ENCODE data around the gene CASP5. TPM values are rescaled to one million over a fixed set of nuclear protein-coding genes. Genes with fewer than 3 reads are reported as not detected.
"Not testable (repeated sequence)": the region's sequence is repeated elsewhere in the genome, so short reads cannot be mapped to it uniquely, and the experiment has no call there.

The CASP5 gene
- not detected for polyA plus RNA-seq (2012; ENCODE audit: insufficient read depth, insufficient read length)

- no peak within 1 kb of the TSS for H3K4me3 ChIP-seq (ENCODE audit: low read length)
- no peak for DNase-seq (ENCODE audit: low read depth, low spot score)
Observed at GRCh38 chr11:105023003-105023402, at the start of gene CASP5. CASP5 (minus strand) TSS chr11:105023168; CDS start chr11:105023136, 32 bp downstream.

- not testable (repeated sequence) for H3K4me3 ChIP-seq (ENCODE audit: low read length); DNase-seq (ENCODE audit: low read depth, low spot score)
Observed at GRCh38 chr11:105072080-105072479, 49.1 kb upstream of the CASP5 start.

GRCh38 chr11:105071089-105071732, 48.2 kb upstream of the CASP5 start:
- no peak overlapping the region for H3K4me3 ChIP-seq (ENCODE audit: low read length)
- DNase-seq (ENCODE audit: low read depth, low spot score), result no peak

GRCh38 chr11:105070306-105070705, 47.3 kb upstream of the CASP5 start:
- DNase-seq (ENCODE audit: low read depth, low spot score), result no peak
- H3K4me3 ChIP-seq (ENCODE audit: low read length), result no peak overlapping the region

- not testable (repeated sequence) for DNase-seq (ENCODE audit: low read depth, low spot score); H3K4me3 ChIP-seq (ENCODE audit: low read length)
Observed at GRCh38 chr11:105069749-105070148, 46.8 kb upstream of the CASP5 start.

- not testable (repeated sequence) for H3K4me3 ChIP-seq (ENCODE audit: low read length)
Observed at GRCh38 chr11:105063245-105063941, 40.4 kb upstream of the CASP5 start.

GRCh38 chr11:105057432-105057831, 34.5 kb upstream of the CASP5 start:
- no peak for DNase-seq (ENCODE audit: low read depth, low spot score)
- no peak overlapping the region for H3K4me3 ChIP-seq (ENCODE audit: low read length)

More at GRCh38 chr11:105063245-105063941, 40.4 kb upstream of the CASP5 start:
- not testable (repeated sequence) for DNase-seq (ENCODE audit: low read depth, low spot score)

- no peak for DNase-seq (ENCODE audit: low read depth, low spot score)
- H3K4me3 ChIP-seq (ENCODE audit: low read length), result no peak overlapping the region
Observed at GRCh38 chr11:105056446-105056845, 33.5 kb upstream of the CASP5 start.

- H3K4me3 ChIP-seq (ENCODE audit: low read length), result no peak overlapping the region
Observed at GRCh38 chr11:105054723-105055493, 31.9 kb upstream of the CASP5 start.

GRCh38 chr11:105052487-105052886, 29.5 kb upstream of the CASP5 start:
- no peak for DNase-seq (ENCODE audit: low read depth, low spot score)
- H3K4me3 ChIP-seq (ENCODE audit: low read length), result no peak overlapping the region

More at GRCh38 chr11:105054723-105055493, 31.9 kb upstream of the CASP5 start:
- DNase-seq (ENCODE audit: low read depth, low spot score), result no peak

- no peak for DNase-seq (ENCODE audit: low read depth, low spot score)
Observed at GRCh38 chr11:105051559-105051958, 28.6 kb upstream of the CASP5 start.

GRCh38 chr11:105049481-105049880, 26.5 kb upstream of the CASP5 start:
- no peak for DNase-seq (ENCODE audit: low read depth, low spot score)
- H3K4me3 ChIP-seq (ENCODE audit: low read length), result no peak overlapping the region

More at GRCh38 chr11:105051559-105051958, 28.6 kb upstream of the CASP5 start:
- H3K4me3 ChIP-seq (ENCODE audit: low read length), result no peak overlapping the region

GRCh38 chr11:105046898-105047579, 24.1 kb upstream of the CASP5 start:
- no peak overlapping the region for H3K4me3 ChIP-seq (ENCODE audit: low read length)
- DNase-seq (ENCODE audit: low read depth, low spot score), result no peak

GRCh38 chr11:105045676-105046296, 22.8 kb upstream of the CASP5 start:
- DNase-seq (ENCODE audit: low read depth, low spot score), result no peak
- H3K4me3 ChIP-seq (ENCODE audit: low read length), result no peak overlapping the region

GRCh38 chr11:105044557-105045524, 21.9 kb upstream of the CASP5 start, which contains the start of gene CARD16:
CARD16 (minus strand) TSS chr11:105045335; CDS start chr11:105045297, 38 bp downstream.
- H3K4me3 ChIP-seq (ENCODE audit: low read length); DNase-seq (ENCODE audit: low read depth, low spot score): not testable (repeated sequence)

- no peak for DNase-seq (ENCODE audit: low read depth, low spot score)
- no peak overlapping the region for H3K4me3 ChIP-seq (ENCODE audit: low read length)
Observed at GRCh38 chr11:105042178-105042577, 19.2 kb upstream of the CASP5 start.

GRCh38 chr11:105040703-105041102, 17.7 kb upstream of the CASP5 start:
- DNase-seq (ENCODE audit: low read depth, low spot score), result no peak
- no peak overlapping the region for H3K4me3 ChIP-seq (ENCODE audit: low read length)
